ENCODE results near the gene LAPTM4A.
"Not testable (repeated sequence)": the region's sequence is repeated elsewhere in the genome, so short reads cannot be mapped to it uniquely, and the experiment has no call there.

The LAPTM4A gene

GRCh38 chr2:20076757-20077156, 25.3 kb upstream of the LAPTM4A start:
- DNase-seq (ENCODE audit: low read depth in 2 of 2) = no peak

- no peak for DNase-seq (ENCODE audit: low read depth in 2 of 2)
These were observed 23.5 kb upstream of the LAPTM4A start for GRCh38 chr2:20074901-20075300.

GRCh38 chr2:20074046-20074648, 22.7 kb upstream of the LAPTM4A start:
- not testable (repeated sequence) for DNase-seq (ENCODE audit: low read depth in 2 of 2)

GRCh38 chr2:20073460-20073859, 22.0 kb upstream of the LAPTM4A start:
- DNase-seq (ENCODE audit: low read depth in 2 of 2) = no peak

GRCh38 chr2:20072436-20073158, 21.2 kb upstream of the LAPTM4A start:
- DNase-seq (ENCODE audit: low read depth in 2 of 2) = no peak

- no peak for DNase-seq (ENCODE audit: low read depth in 2 of 2)
These were observed 20.3 kb upstream of the LAPTM4A start for GRCh38 chr2:20071397-20072383.

- no peak for DNase-seq (ENCODE audit: low read depth in 2 of 2)
These were observed 18.3 kb upstream of the LAPTM4A start for GRCh38 chr2:20069756-20070155.

GRCh38 chr2:20067992-20068584, 16.7 kb upstream of the LAPTM4A start:
- DNase-seq (ENCODE audit: low read depth in 2 of 2) = no peak

GRCh38 chr2:20065885-20066602, 14.6 kb upstream of the LAPTM4A start:
- DNase-seq (ENCODE audit: low read depth in 2 of 2) = no peak

- no peak for DNase-seq (ENCODE audit: low read depth in 2 of 2)
These were observed 13.4 kb upstream of the LAPTM4A start for GRCh38 chr2:20064841-20065240.

GRCh38 chr2:20064421-20064820, 13.0 kb upstream of the LAPTM4A start:
- DNase-seq (ENCODE audit: low read depth in 2 of 2) = no peak

GRCh38 chr2:20062615-20063545, 11.5 kb upstream of the LAPTM4A start:
- no peak for DNase-seq (ENCODE audit: low read depth in 2 of 2)

GRCh38 chr2:20061940-20062339, 10.5 kb upstream of the LAPTM4A start:
- DNase-seq (ENCODE audit: low read depth in 2 of 2) = no peak

GRCh38 chr2:20061476-20061875, 10.0 kb upstream of the LAPTM4A start:
- no peak for DNase-seq (ENCODE audit: low read depth in 2 of 2)

- no peak for DNase-seq (ENCODE audit: low read depth in 2 of 2)
These were observed 8.7 kb upstream of the LAPTM4A start for GRCh38 chr2:20060106-20060505.

- no peak for DNase-seq (ENCODE audit: low read depth in 2 of 2)
These were observed 5.8 kb upstream of the LAPTM4A start for GRCh38 chr2:20057268-20057667.

- no peak for DNase-seq (ENCODE audit: low read depth in 2 of 2)
These were observed 3.5 kb upstream of the LAPTM4A start for GRCh38 chr2:20054931-20055330.

GRCh38 chr2:20054119-20054518, 2.7 kb upstream of the LAPTM4A start:
- no peak for DNase-seq (ENCODE audit: low read depth in 2 of 2)

- no peak for DNase-seq (ENCODE audit: low read depth in 2 of 2)
These were observed 1.4 kb upstream of the LAPTM4A start for GRCh38 chr2:20052861-20053281.

GRCh38 chr2:20052229-20052851, 912 bp upstream of the LAPTM4A start:
- no peak for DNase-seq (ENCODE audit: low read depth in 2 of 2)
